ENCODE results near the gene PSPH.

The PSPH gene

GRCh38 chr7:55996856-55997500, 54.3 kb downstream of the PSPH start:
- no peak for DNase-seq

DNA sequence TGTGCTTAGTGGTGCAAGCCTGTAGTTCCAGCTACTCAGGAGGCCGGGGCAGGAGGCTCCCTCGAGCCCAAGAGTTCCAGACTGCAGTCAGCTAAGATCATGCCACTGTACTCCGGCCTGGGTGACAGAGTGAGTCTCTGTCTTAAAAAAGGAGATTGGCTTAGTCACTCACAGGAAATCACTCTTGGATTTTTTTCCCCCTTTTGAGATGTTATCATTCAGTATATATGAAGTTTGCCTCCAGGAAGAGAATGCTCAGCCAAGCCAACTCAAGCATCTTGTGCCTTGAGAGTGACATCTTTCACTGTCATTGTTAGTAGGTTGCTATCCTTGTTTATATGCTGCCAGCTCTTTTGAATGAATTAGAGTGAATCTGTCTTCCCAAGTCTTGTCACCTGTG, 58.9 kb downstream of the PSPH start:
- no peak for DNase-seq

DNA sequence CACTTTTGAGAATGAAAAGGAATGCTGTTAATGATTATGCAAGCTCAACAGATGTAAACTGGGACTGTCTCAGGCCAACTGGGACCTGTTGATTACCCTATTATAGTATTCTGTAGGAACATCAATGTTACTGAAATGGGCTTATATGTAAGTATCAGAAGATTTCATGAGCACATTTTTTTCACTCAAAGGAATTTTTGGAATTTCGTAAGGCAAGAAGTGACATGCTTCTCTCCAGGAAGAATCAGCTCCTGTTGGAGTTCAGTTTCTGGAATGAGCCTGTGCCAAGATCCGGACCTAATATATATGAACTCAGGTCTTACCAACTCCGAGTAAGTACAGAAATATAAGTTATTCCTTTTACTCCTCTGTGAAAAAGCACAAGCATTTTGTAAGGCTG, 67.7 kb downstream of the PSPH start:
- no peak for DNase-seq

DNA sequence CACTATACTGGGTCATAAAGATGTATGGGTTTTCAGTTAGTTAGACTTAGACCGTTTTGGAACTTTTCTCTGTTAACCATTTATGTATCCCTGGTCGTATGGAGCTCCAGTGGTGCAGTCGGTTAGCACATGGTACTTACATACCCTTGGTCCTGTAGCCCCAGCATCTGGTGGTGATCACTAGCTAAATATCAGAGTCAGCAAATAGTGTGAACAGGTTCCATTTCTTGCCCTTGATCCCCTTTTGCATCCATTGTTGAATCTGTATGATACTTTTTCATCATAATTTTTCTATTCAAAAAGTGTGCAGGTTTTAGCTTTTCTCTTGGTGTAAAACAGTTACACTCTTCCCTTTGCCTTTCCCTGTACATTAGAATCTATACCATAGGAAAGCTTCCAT, 71.0 kb downstream of the PSPH start:
- DNase-seq = no peak

GRCh38 chr7:55977831-55978230, 73.4 kb downstream of the PSPH start:
- no peak for DNase-seq

- no peak for DNase-seq
Observed at GRCh38 chr7:55975988-55976633, 75.1 kb downstream of the PSPH start.

- DNase-seq = no peak
Observed at GRCh38 chr7:55973747-55974250, 77.4 kb downstream of the PSPH start.

GRCh38 chr7:55970978-55971377, 80.3 kb downstream of the PSPH start:
- DNase-seq = no peak

- DNase-seq = no peak
Observed at GRCh38 chr7:55970561-55970960, 80.7 kb downstream of the PSPH start.

DNA sequence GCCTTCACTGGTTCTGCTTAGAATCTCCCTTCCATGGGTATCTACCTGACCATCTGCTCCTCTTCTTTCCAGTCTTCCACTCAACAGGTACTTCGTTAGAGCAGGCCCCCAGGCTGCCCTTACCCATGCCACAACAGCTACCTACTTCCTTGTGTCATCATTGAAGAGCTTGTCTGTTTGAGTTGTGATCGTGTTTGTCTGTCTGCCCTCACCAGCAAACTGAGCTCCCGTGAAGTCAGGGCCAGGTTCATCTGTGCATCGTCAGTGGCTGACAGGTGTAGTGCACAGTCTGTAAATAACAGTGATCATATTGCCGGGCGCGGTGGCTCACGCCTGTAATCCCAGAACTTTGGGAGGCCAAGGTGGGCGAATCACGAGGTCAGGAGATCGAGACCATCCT, 81.9 kb downstream of the PSPH start:
- no peak for DNase-seq

GRCh38 chr7:55966851-55967250, 84.4 kb downstream of the PSPH start:
- no peak for DNase-seq

GRCh38 chr7:55965805-55966421, 85.3 kb downstream of the PSPH start:
- DNase-seq = no peak

- no peak for DNase-seq
Observed at GRCh38 chr7:55965100-55965470, 86.2 kb downstream of the PSPH start.

DNA sequence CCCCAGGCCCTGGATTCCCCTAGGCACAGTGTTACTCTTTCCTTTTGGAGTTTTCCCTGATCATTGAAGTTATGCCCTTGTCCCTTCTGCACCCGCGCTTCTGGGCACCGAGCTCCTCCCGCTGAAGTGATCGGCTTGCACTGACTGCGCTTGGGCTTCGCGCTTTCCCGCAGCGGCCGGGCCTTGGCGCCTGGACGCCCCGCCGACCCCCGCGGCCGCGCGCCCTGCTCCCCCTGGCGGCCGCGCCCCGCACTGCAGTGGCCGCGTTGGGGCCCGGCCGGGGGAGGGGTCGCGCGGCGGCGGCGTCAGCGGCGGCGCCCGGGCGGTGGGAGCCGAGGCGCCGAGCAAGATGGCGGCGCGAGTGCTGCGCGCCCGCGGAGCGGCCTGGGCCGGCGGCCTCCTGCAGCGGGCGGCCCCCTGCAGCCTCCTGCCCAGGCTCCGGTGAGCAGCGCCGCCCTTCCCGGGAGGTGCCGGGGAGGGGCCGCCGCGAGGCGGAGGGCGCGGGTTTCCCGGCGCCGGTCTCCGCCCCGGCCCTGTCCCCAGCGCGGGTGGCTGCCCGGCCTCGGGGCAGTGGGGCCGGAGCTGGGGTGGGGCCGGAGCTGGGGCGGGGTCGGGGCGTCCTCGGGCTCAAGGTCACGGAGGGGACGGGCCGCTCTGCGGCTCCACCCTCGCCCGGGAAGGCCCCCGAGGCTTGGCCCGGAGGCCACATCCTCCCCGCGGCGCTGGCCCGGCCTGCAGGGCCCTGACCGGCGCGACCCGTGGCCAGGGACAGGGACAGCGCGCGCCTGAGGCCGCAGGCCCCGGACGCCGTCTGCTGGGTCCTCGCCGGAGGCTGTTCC, 86.8 kb downstream of the PSPH start, which contains the start of gene NIPSNAP2:
NIPSNAP2 (plus strand) TSS at position 325 of the 839 bp plus-strand sequence; CDS start at position 350, 25 bp downstream.
- DNase-seq = peak; percentile 47 to 78 (median 51)

DNA sequence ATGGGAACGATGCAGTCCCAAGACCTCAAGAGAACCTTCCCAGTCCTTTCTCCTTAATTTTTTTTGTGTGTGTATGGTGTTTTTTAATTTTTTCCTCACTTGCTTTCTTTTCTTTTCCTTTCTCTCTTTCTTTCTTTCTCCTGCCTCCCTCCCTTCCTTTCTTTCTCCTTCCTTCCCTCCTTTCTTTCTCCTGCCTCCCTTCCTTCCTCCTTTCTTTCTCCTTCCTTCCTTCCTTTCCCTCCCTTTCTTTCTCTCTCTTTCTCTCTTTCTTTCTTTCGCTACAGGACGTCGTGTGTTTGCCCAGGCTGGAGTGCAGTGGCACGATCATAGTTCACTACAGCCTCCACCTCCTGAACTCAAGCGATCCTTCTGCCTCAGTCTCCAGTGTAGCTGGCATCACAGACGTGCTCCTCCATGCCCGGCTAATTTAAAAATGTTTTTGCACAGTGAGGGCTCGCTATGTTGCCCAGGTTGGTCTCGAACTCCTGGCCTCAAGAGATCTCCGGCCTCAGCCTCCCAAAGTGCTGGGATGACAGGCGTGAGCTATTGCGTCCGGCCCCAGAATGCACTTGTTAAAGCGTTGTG, 87.6 kb downstream of the PSPH start:
- no peak for DNase-seq

- no peak for DNase-seq
Observed at GRCh38 chr7:55962014-55962413, 89.2 kb downstream of the PSPH start.

All from T-helper 2 cell (primary cell).